Dermis microvascular lymphatic vessel endothelial cell (primary cell): Measurements from ENCODE around the gene PROKR1. TPM values are rescaled to one million over a fixed set of nuclear protein-coding genes. Genes with fewer than 3 reads are reported as not detected.
"Not testable (repeated sequence)": the region's sequence is repeated elsewhere in the genome, so short reads cannot be mapped to it uniquely, and the experiment has no call there.

Experiments
- DNase-seq, 2 donors: peaks; one replicate each; pipeline versions ENCODE4 v3.0.0 to v3.0.0-alpha.2; 2010; ENCODE audit warnings: low read depth in 2 of 2
- total RNA-seq: library from RNA; depleted of rRNA; stranded (reverse); fragments of >200 nt; gene quantifications from 2 replicates; pipeline ENCODE4 v1.2.1, GENCODE V29; 2014

PROKR1 gene
- total RNA-seq = under 0.01 TPM in 2 replicates

DNA sequence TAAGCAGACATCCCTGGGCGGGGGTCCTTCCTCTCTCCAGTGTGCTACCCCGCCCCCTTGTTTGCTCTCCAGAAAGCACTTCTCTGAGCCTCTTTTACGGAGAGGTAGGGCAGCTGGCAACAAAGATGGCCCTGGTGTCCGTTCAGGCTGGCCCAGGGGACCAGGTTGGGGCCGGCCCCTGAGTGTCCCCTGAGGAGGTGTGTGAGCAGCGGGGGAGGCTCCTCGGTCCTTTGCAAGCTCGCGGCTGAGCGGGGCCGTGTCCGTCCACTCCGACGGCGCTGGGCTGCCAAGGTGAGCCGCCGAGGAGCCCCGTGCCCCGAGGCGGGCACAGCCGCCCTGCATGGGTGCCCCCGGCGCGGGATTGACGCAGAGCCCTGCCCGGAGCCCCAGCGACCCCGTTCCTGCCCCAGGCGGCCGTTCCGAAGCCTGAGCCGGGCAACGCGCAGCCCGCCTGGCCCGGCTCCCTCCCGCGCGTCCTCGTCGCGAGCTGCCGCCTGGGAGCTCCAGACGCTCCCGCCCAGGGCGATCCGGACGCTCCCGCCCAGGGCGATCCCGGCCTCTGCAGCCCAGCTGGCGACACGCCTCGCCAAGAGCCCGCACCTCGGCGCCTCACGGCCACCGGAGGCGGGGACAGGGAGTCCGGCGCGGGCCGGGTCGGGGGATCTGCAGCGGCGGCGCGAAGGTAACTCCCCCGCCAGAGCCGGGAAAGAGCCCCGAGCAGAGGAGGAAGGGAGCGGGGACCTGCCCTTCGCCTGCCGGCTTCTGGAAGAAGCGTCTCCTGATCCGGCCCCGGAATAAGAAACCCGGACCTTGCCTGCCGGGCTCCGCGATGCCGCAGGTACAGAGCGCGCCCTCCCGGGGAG lies at the start of gene PROKR1:
TSS of gene PROKR1 (plus strand) at position 569 of the 863 bp plus-strand sequence. CDS start 2,243 bp downstream, outside the sequence.
- DNase-seq = peak in 1 of 2 donors; percentile 20

DNA sequence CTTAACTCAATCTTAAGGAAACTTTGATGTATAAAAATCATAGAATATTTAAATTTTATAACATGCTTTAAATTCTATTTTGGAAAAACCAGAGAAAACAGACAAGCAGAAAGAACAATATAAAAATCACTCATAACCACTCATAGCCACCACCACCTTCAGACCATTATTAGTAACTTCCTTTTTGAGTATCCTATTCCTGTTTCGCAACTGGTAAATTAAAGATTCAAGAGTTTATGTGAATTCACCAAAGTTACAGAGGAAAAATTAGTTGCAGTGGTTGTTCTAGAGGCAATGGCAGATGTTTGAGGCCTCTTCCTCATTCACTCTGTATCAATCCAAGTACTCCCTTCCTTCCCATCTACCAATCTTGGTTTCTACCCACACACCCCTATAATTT lies 49.3 kb upstream of the PROKR1 start:
- no peak for DNase-seq

DNA sequence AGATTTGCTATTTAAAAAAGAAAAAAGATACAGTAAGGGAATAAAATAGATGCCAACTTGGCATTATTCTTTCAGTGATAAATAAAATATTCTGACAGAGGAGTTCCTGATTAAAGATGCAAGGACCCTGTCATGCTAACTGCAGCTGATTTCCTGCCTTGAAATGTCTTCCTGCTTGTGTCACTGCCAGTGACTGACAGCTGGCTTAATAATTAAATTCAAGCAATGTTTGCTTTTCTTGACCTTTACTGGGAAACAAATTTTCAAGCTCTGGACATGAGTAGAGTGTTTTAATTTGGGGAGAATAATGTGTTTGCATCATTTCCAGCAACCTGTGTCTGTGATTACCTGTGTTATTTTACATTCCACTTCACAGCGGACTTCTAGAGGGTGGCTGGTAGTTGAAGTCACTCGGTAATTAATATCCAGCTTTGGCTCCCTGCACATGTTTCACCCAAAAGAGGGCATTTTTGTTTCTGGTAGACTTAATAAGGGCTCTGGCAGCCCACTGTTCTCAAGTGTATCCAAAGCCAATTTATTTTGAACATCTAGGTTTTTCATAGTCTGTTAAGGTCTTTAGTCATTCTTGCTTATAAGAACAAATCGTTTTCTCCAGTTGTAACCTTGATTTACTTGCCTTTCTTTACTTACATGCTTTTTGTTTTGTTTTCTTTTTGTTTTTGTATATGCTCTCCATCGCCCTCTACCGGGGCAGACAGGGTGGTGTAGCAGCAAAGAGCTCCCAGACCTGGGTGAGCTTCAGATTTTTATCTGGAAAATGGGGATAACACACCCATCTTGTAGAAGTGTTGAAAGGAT lies 48.5 kb upstream of the PROKR1 start:
- peak; percentile 11 to 49 for DNase-seq

DNA sequence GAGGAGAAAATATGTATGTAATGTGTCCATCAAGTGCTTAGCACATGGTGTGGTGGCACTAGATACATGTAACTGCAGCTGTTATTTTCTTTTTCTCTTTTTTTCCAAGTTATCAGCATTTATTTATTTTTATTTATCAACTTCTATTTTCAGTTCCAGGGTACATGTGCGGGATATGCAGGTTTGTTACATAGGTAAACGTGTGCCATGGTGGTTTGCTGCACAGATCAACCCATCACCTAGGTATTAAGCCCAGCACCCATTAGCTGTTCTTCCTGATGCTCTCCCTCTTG lies 47.9 kb upstream of the PROKR1 start:
- not testable (repeated sequence) for DNase-seq

- DNase-seq = not testable (repeated sequence)
Measured at GRCh38 chr2:68600495-68600894, 42.9 kb upstream of the PROKR1 start.

- no peak for DNase-seq
Measured at GRCh38 chr2:68603059-68603458, 40.3 kb upstream of the PROKR1 start.

DNA sequence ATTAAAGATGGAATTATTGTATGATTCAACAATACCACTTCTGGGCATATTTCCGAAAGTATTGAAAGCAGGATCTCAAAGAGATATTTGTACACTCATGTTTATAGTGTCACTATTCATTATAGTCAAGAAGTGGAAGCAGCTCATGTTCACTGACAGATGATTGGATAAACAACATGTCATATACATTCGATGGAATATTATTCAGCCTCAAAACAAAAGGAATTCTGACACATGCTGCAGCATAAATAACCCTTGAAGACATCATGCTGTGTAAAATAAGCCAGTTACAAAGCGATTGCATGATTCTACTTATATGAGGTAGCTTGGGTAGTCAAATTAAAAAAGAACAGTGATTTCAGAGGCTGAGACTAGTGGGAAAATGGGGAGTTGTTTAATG lies 39.3 kb upstream of the PROKR1 start:
- no peak for DNase-seq

GRCh38 chr2:68605939-68606338 lies 37.4 kb upstream of the PROKR1 start:
- no peak for DNase-seq

GRCh38 chr2:68606759-68607158 lies 36.6 kb upstream of the PROKR1 start:
- no peak for DNase-seq

DNA sequence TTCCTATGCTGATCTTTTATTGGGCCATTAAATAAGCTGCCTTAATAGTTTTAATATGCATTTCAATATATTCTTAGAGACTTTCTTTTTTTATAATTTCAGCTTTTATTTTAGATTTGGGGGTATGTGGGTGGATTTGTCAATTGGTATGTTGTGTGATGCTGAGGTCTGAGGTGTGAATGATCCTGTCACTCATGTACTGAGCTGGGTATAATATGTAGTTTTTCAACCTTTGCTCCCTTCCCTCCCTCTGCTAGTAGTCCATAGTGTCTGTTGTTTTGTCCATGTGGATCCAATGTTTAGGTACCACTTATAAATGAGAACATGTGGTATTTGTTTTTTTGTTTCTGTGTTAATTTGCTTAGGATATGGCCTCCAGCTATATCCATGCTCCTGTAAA lies 35.5 kb upstream of the PROKR1 start:
- DNase-seq = no peak

DNA sequence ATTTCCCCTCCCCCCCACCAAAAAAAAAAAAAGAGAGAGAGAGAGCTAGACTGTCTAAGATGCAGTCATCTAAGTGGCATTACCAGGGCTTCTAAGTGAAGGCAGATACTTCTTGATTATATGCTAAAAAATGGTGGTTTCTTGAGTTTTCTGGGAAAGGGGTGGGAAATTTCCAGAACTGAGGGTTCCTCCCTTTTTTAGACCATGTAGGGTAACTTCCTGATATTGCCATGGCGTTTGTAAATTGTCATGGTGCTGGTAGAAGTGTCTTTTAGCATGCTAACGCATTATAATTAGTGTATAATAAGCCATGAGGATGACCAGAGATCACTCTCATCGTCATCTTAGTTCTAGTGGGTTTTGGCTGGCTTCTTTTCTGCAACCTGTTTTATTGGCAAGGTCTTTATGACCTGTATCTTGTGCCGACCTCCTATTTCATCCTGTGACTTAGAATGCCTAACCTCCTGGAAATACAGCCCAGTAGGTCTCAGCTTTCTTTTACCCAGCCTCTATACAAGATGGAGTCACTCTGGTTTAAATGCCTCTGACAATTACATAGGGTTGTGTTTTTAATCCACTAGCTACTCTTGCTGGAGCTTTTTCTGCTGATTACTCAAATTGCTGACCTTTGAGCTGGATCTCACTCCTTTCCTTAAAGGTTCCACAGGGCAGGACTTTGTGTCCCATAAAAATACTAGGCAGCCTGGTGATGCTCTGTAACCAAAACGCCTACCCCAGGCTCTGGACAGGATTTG lies 30.4 kb upstream of the PROKR1 start:
- no peak for DNase-seq

- no peak for DNase-seq
Measured at GRCh38 chr2:68620772-68621171, 22.6 kb upstream of the PROKR1 start.

DNA sequence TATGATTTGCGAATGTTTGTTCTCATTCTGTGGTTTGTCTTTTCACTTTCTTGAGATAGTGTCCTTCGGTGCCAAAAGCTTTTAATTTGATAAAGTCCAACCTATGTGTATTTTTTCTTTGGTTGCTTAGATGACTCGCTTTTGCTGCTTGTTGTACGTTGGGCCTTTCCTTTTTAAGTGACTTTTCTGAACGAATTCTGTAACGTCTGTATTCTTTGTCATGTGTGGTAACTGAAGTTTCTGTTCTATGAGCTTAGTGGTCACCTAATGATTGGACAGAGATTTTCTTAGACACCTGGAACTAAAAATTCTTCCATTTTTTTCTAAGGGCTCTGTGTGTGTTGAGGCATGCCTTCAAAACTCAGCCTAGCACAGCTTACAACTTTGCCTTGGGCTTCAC lies 19.6 kb upstream of the PROKR1 start:
- DNase-seq = no peak

- no peak for DNase-seq
Measured at GRCh38 chr2:68627615-68628014, 15.8 kb upstream of the PROKR1 start.

DNA sequence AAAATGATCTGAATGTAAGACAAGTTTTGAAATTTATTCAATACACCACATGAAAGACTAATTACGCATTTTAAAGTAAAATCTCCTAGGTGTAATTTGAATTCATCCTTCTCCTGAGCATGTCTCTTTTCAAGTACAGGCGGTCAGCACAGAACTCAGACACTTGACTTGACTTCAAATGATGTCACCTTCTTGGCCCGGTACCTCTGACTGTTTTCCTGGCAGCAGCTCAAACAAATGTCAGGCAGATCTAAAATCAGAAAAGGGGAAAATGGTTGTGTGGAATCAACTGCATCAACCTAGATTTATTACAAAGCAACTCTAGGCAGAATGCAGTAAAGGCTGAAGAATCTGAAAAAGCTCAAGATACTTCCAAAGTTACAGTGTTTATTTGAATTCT lies 11.4 kb upstream of the PROKR1 start:
- no peak for DNase-seq

DNA sequence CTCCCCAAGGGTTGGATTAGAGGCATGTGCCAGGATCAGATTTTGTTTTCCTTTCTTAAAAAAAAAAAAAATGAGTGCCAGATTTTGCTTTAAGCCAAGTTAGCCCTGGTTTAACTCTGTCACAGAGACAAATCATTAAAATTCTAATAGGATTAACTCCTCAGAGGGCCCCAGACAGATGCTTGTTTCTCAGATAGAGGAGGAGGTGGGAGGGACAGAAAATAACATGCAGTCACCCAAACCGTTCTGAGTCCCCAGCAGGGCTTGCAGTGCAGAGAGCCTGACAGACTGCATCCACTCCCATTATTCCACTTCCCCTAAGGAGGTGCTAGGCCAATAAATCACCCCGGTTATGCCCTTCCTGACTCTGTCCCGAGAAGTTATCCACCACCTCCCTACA lies 6.3 kb upstream of the PROKR1 start:
- DNase-seq = no peak

- DNase-seq = no peak
Measured at GRCh38 chr2:68643874-68644485, 601 bp downstream of the PROKR1 start.

- no peak for DNase-seq
Measured at GRCh38 chr2:68645523-68645922, 2.1 kb downstream of the PROKR1 start.

GRCh38 chr2:68646303-68646702 lies 2.9 kb downstream of the PROKR1 start:
- DNase-seq = no peak

DNA sequence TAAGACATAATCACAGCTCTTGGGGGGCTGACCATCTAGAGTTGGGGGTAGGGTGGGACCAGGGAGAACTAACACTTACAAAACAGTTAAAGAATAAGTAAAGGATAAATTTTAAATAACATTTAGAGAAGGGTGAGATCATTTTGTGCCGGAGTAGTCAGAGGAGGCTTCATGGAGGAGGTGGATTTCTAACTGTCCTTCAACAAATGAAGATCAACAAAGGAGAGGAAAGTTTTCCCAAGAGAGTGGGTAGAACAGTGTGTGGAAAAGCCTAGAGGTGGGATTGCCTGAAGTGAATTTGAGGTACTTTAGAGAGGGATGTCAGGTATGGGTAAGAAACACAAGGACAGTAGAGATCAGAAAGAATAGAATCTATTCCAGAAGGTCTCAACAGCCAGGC lies 7.3 kb downstream of the PROKR1 start:
- DNase-seq = no peak

GRCh38 chr2:68653034-68653433 lies 9.7 kb downstream of the PROKR1 start:
- DNase-seq = no peak

DNA sequence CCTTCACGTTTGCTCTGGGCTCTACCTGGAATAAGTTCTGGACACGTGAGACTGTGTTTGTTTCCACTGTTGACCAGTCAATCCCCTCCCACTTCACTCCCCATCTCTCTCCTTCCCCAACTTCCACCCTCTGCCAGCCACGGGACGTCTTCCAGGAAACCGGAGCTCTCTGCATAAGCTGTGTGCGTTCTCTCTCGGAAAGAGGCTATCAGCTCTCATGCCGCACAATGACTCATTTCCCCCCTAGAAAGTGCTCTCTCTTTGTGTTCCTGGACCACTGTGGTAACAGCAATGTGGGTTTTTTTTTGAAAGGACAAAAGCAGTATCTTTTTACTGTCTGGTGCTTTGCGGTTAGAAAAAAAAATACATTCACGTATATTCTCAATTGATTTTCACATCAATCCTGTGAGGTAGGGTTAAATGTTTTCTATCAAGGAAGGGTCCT lies 10.2 kb downstream of the PROKR1 start:
- DNase-seq = peak; percentile 1 to 88
